Fibroblast of lung (primary cell): ENCODE results near the gene ARFGEF2. TPM values are rescaled to one million over a fixed set of nuclear protein-coding genes. Genes with fewer than 3 reads are reported as not detected.

Experiments used
- DNase-seq, 2 donors: peaks; one replicate each; pipeline versions ENCODE4 v3.0.0 to v3.0.0-alpha.2; 2010; ENCODE audit warnings: low read depth in 2 of 2
- H2AFZ ChIP-seq: 2 replicates; pipeline ENCODE4 v1.5.1; 2012; ENCODE audit warnings: low read length, control low read depth, inconsistent platforms
- H3K27ac ChIP-seq: 2 replicates; pipeline ENCODE4 v1.5.1; 2011; ENCODE audit warnings: low read length, control low read depth; ENCODE audit not compliant: insufficient read depth
- H3K27me3 ChIP-seq: 2 replicates; pipeline ENCODE4 v1.5.1; 2011; ENCODE audit warnings: mild to moderate bottlenecking, low read length; ENCODE audit not compliant: control insufficient read depth, insufficient read depth
- H3K36me3 ChIP-seq: 2 replicates; pipeline ENCODE4 v1.5.1; 2011; ENCODE audit warnings: low read length; ENCODE audit not compliant: control insufficient read depth, insufficient read depth
- H3K4me1 ChIP-seq: 2 replicates; pipeline ENCODE4 v1.5.1; 2011; ENCODE audit warnings: low read length; ENCODE audit not compliant: control insufficient read depth, insufficient read depth; ENCODE audit errors: extremely low read depth
- H3K4me2 ChIP-seq: 2 replicates; pipeline ENCODE4 v1.5.1; 2011; ENCODE audit warnings: low read length, control low read depth; ENCODE audit not compliant: insufficient read depth; ENCODE audit errors: extremely low read depth
- H3K4me3 ChIP-seq, 4 experiments: fragments of 200-600 bp in 1 of 4; sonication (generic) in 1 of 4; replicated peaks in 1 of 4; 2 replicates each; pipeline ENCODE4 v1.5.1; 2011 to 2016; ENCODE audit warnings: low read length in 4 of 4, low read depth in 3 of 4, mild to moderate bottlenecking in 3 of 4, control low read depth in 2 of 4, inconsistent platforms in 1 of 4, mixed read lengths in 1 of 4; ENCODE audit not compliant: insufficient read depth in 1 of 4; ENCODE audit errors: control extremely low read depth in 1 of 4
- H3K79me2 ChIP-seq: 2 replicates; pipeline ENCODE4 v1.5.1; 2012; ENCODE audit warnings: mild to moderate bottlenecking, low read length, inconsistent platforms; ENCODE audit not compliant: control insufficient read depth, insufficient read depth
- H3K9ac ChIP-seq: 2 replicates; pipeline ENCODE4 v1.5.1; 2011; ENCODE audit warnings: mild to moderate bottlenecking, low read length, control low read depth; ENCODE audit not compliant: insufficient read depth
- H3K9me3 ChIP-seq: 2 replicates; pipeline ENCODE4 v1.5.1; 2012; ENCODE audit warnings: low read depth, low read length; ENCODE audit not compliant: control insufficient read depth, insufficient read depth
- H4K20me1 ChIP-seq: 2 replicates; pipeline ENCODE4 v1.5.1; 2011; ENCODE audit warnings: low read length; ENCODE audit not compliant: control insufficient read depth, insufficient read depth; ENCODE audit errors: extremely low read depth
- CTCF ChIP-seq, 2 donors: IDR thresholded peaks in 1 of 2; conservative IDR thresholded peaks in 1 of 2; 1 replicate in 1 of 2; 2 replicates in 1 of 2; pipeline ENCODE4 v1.5.1; 2011 to 2012; ENCODE audit warnings: low read length in 2 of 2, control low read depth in 1 of 2, inconsistent platforms in 1 of 2, low read depth in 1 of 2, mild to moderate bottlenecking in 1 of 2
- EZH2 ChIP-seq: IDR thresholded peaks from 2 replicates; pipeline ENCODE4 v1.5.1; 2012; ENCODE audit warnings: low read length, control low read depth, mild to moderate bottlenecking; ENCODE audit errors: missing control alignments
- polyA minus RNA-seq: library from RNA; depleted of rRNA, polyadenylated mRNA; stranded (reverse); fragments of >200 nt; gene quantifications from 2 replicates; pipeline ENCODE4 v1.2.3, GENCODE V29; 2011; ENCODE audit warnings: low replicate concordance
- polyA plus RNA-seq, 2 donors: library from polyadenylated mRNA; depleted of rRNA in 1 of 2; stranded (reverse) in 1 of 2; unstranded in 1 of 2; fragments of >200 nt; gene quantifications; 2 replicates each; pipeline ENCODE4 v1.2.1, GENCODE V29; 2011 to 2012; ENCODE audit warnings: missing spikeins in 1 of 2
- total RNA-seq: library from RNA; depleted of rRNA; stranded (reverse); fragments of >200 nt; gene quantifications from 2 replicates; pipeline ENCODE4 v1.2.1, GENCODE V29; 2014

The ARFGEF2 gene
- 30.8 and 42.8 TPM in 2 replicates for total RNA-seq
- 14.7 and 17.3 TPM in 2 replicates for polyA plus RNA-seq
- 10.1 and 13.5 TPM in 2 replicates for polyA plus RNA-seq (2012)
- polyA minus RNA-seq, result 32.1 and 35.1 TPM in 2 replicates

DNA sequence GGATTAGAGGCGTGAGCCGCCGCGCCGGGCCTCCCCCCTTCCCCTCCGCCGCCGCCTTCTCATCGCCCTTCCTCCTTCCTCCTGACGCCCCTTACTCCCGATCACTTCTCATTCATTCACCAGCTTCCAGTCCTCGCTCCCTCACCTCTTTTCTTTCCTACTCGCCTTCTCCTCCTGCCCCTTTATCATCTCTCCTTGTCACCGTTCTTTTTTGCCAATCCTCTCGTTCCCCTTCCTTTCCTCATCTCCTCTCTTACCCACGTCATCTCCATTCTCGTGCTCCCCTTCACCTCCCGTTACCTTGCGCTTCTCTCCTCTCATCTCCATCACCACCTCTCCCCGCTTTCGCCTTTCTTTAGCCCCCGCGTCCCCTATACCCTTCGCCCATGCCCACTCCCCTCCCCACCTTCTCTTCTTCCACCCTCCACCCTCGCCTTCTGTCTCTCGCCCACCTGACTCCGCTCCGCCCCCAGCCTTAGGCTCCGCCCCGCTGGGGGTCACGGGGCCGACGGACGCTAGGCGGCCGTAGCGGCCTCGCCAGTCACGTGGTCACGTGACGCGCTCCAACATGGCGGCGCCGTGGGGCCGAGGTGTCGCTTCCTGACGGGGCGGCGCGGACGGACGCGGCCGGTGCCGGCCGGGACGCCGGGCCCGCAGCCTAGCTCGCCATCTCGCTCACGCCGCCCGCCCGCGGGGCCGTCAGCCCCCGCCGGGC is at the start of gene ARFGEF2:
Gene ARFGEF2 (plus strand): TSS at position 544 of the 715 bp plus-strand sequence. CDS start 179 bp downstream, outside the sequence.
- H4K20me1 ChIP-seq, result no peaks in the 10 kb centered on the region
- peaks cover 43% of the 10 kb centered on the region for H3K79me2 ChIP-seq
- no peaks in the 10 kb centered on the region for H3K9me3 ChIP-seq
- H3K4me1 ChIP-seq, result no peaks in the 10 kb centered on the region
- H3K4me3 ChIP-seq, result peak within 1 kb of the TSS; percentile 76 to 97 (median 84)
- peak within 1 kb of the TSS; percentile 98 for H3K4me2 ChIP-seq
- TF ChIP-seq EZH2, result no peak
- no peak for TF ChIP-seq CTCF (conservative IDR thresholded peaks at IDR 0.05 in 1 of 2, IDR thresholded peaks at IDR 0.05 in 1 of 2; ENCODE audit: low read depth in 1 of 2, low read length in 2 of 2)
- peak within 1 kb of the TSS; percentile 99 for H2AFZ ChIP-seq
- peak within 1 kb of the TSS; percentile 92 for H3K27ac ChIP-seq
- H3K9ac ChIP-seq, result peak within 1 kb of the TSS; percentile 98
- no peaks in the 10 kb centered on the region for H3K27me3 ChIP-seq
- peak; percentile 85 to 87 for DNase-seq
- H3K36me3 ChIP-seq, result no peaks in the 10 kb centered on the region

DNA sequence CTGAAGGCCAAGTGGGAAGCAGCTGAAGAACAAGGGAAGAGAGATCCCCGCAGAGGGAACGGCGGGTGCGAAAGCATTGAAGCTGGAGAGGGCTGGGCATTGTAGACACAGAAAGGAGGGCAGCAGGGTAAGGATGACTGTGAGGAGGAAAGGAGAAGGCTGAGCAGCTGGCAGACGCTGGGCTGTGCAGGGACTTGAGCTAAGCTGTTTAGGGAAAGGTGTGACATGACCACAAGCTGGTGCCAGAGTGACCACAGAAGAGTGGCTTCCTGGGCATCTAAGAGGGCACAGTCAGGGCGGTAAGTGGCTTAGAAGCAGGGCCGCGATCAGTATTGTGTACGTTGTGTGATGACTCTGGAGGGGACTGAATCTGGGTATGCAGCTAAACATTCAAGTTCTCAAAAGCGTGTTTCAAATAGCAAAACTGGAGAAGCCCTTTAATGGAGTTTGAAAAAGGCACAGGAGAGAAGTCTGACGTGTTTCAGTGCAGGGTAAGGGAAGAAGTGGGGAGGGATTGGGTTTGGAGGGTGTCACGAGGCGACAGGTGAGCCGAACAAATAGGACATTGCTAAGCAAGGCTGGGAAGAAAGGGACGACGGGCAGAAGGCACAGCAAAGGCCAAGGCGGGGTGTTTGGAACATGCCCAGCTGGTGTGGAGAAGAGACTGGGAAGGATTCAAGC is 46.1 kb upstream of the ARFGEF2 start:
- Histone ChIP-seq H2AFZ (no peak overlapping the region), H4K20me1 (no peaks in the 10 kb centered on the region), H3K4me3 (no peak overlapping the region), H3K4me2 (no peak overlapping the region), H3K9ac (no peak overlapping the region), H3K9me3 (no peaks in the 10 kb centered on the region), H3K4me1 (no peaks in the 10 kb centered on the region), H3K36me3 (no peaks in the 10 kb centered on the region), H3K79me2 (no peaks in the 10 kb centered on the region), H3K27me3 (no peaks in the 10 kb centered on the region), H3K27ac (no peak overlapping the region)
- no peak for DNase-seq
- TF ChIP-seq EZH2 (no peak), CTCF (conservative IDR thresholded peaks at IDR 0.05 in 1 of 2, IDR thresholded peaks at IDR 0.05 in 1 of 2; ENCODE audit: low read depth in 1 of 2, low read length in 2 of 2) (no peak)

- Histone ChIP-seq H3K4me2 (no peak overlapping the region), H2AFZ (no peak overlapping the region)
- DNase-seq, result peak; percentile 5 to 13
These were observed 45.6 kb upstream of the ARFGEF2 start for GRCh38 chr20:48875914-48876240.

More at GRCh38 chr20:48875914-48876240, 45.6 kb upstream of the ARFGEF2 start:
- no peak overlapping the region for H3K4me3 ChIP-seq
- TF ChIP-seq CTCF (conservative IDR thresholded peaks at IDR 0.05 in 1 of 2, IDR thresholded peaks at IDR 0.05 in 1 of 2; ENCODE audit: low read depth in 1 of 2, low read length in 2 of 2) (no peak), EZH2 (no peak)
- no peaks in the 10 kb centered on the region for H3K4me1 ChIP-seq
- no peaks in the 10 kb centered on the region for H3K36me3 ChIP-seq
- no peak overlapping the region for H3K27ac ChIP-seq
- no peaks in the 10 kb centered on the region for H3K27me3 ChIP-seq
- no peaks in the 10 kb centered on the region for H4K20me1 ChIP-seq
- H3K79me2 ChIP-seq, result no peaks in the 10 kb centered on the region
- no peak overlapping the region for H3K9ac ChIP-seq
- H3K9me3 ChIP-seq, result no peaks in the 10 kb centered on the region
